Measurements from ENCODE around the gene HIBADH. TPM values are rescaled to one million over a fixed set of nuclear protein-coding genes. Genes with fewer than 3 reads are reported as not detected.

The HIBADH gene
- total RNA-seq, 4 donors from 2014 or later, result 68.8 to 87.2 (median 73.3) TPM

GRCh38 chr7:27650283-27650682, 12.4 kb downstream of the HIBADH start:
- TF ChIP-seq CTCF (IDR thresholded peaks at IDR 0.05; ENCODE audit: low read depth), result no peak

GRCh38 chr7:27647489-27647888, 15.2 kb downstream of the HIBADH start:
- no peak for TF ChIP-seq CTCF (IDR thresholded peaks at IDR 0.05; ENCODE audit: low read depth)

- no peak for TF ChIP-seq CTCF (IDR thresholded peaks at IDR 0.05; ENCODE audit: low read depth)
These were observed 15.6 kb downstream of the HIBADH start for GRCh38 chr7:27647046-27647445.

- no peak for TF ChIP-seq CTCF (IDR thresholded peaks at IDR 0.05; ENCODE audit: low read depth)
These were observed 20.4 kb downstream of the HIBADH start for GRCh38 chr7:27642271-27642670.

- no peak for TF ChIP-seq CTCF (IDR thresholded peaks at IDR 0.05; ENCODE audit: low read depth)
These were observed 21.0 kb downstream of the HIBADH start for GRCh38 chr7:27641581-27642230.

- no peak for TF ChIP-seq CTCF (IDR thresholded peaks at IDR 0.05; ENCODE audit: low read depth)
These were observed 21.7 kb downstream of the HIBADH start for GRCh38 chr7:27640884-27641574.

- no peak for TF ChIP-seq CTCF (IDR thresholded peaks at IDR 0.05; ENCODE audit: low read depth)
These were observed 22.8 kb downstream of the HIBADH start for GRCh38 chr7:27639851-27640250.
